Esophagus muscularis mucosa (tissue), 3 donors: Measurements from ENCODE around the gene MAPKAP1.

Experiments
- POLR2A ChIP-seq: fragments of 450-650 bp; IDR thresholded peaks from one replicate; pipeline ENCODE4 v1.6.1; 2017; ENCODE audit warnings: antibody characterized with exemption, moderate library complexity, mild to moderate bottlenecking, low read depth
- TF ChIP-seq, protein P1 (sequence below), 3 experiments: fragments of 200-600 bp in 2 of 3; fragments of 450-650 bp in 1 of 3; sonication (generic) in 2 of 3; IDR thresholded peaks; one replicate each; pipeline ENCODE4 v1.5.1; 2017 to 2019; ENCODE audit warnings: antibody characterized with exemption in 3 of 3, mild to moderate bottlenecking in 2 of 3, moderate library complexity in 1 of 3

DNA sequence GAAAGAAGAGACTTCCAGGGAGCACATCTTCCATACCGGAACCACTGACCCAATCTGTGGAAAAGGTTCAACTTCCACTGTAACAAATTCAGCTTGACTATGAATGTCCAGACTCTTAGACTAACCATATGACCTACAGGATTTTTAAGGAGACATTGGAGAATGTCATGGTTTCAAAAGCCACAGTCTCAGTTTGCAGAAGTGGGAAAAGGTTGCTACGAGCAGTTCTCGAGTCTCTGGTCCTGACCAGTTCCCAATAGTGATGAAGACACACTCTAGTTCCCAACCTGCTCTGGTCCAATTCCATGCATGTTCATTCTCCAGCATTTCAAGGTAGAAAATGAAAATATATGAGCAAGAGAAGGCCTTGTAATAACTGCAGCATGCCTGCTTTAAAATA, 158.0 kb downstream of the MAPKAP1 start:
- TF ChIP-seq, protein P1, sequence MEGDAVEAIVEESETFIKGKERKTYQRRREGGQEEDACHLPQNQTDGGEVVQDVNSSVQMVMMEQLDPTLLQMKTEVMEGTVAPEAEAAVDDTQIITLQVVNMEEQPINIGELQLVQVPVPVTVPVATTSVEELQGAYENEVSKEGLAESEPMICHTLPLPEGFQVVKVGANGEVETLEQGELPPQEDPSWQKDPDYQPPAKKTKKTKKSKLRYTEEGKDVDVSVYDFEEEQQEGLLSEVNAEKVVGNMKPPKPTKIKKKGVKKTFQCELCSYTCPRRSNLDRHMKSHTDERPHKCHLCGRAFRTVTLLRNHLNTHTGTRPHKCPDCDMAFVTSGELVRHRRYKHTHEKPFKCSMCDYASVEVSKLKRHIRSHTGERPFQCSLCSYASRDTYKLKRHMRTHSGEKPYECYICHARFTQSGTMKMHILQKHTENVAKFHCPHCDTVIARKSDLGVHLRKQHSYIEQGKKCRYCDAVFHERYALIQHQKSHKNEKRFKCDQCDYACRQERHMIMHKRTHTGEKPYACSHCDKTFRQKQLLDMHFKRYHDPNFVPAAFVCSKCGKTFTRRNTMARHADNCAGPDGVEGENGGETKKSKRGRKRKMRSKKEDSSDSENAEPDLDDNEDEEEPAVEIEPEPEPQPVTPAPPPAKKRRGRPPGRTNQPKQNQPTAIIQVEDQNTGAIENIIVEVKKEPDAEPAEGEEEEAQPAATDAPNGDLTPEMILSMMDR (IDR thresholded peaks at IDR 0.05), result no peak
- TF ChIP-seq POLR2A, result no peak
